Hepatocyte (in vitro differentiated cells): ENCODE data around the gene MAD1L1. TPM values are rescaled to one million over a fixed set of nuclear protein-coding genes. Genes with fewer than 3 reads are reported as not detected.

Source experiments
- DNase-seq: peaks from one replicate; pipeline ENCODE4 v3.0.0-alpha.2; 2016; ENCODE audit warnings: low spot score
- H2AFZ ChIP-seq: fragments of 200-600 bp; sonication (generic); 2 replicates; pipeline ENCODE4 v1.6.0; 2016; ENCODE audit warnings: antibody characterized with exemption, mild to moderate bottlenecking
- H3K27ac ChIP-seq: fragments of 200-600 bp; sonication (generic); 2 replicates; pipeline ENCODE4 v1.5.1; 2016; ENCODE audit warnings: mild to moderate bottlenecking
- H3K27me3 ChIP-seq: fragments of 200-600 bp; sonication (generic); 2 replicates; pipeline ENCODE4 v1.6.1; 2016
- H3K36me3 ChIP-seq: fragments of 200-600 bp; sonication (generic); replicated peaks from 2 replicates; pipeline ENCODE4 v1.5.1; 2016; ENCODE audit warnings: low read depth; ENCODE audit not compliant: insufficient read depth
- H3K4me1 ChIP-seq: fragments of 200-600 bp; sonication (generic); 2 replicates; pipeline ENCODE4 v1.5.1; 2016; ENCODE audit warnings: mild to moderate bottlenecking, moderate library complexity; ENCODE audit not compliant: insufficient read depth
- H3K4me2 ChIP-seq: fragments of 200-600 bp; sonication (generic); 2 replicates; pipeline ENCODE4 v1.6.0; 2016
- H3K4me3 ChIP-seq: fragments of 200-600 bp; sonication (generic); 2 replicates; pipeline ENCODE4 v1.5.1; 2016; ENCODE audit warnings: mild to moderate bottlenecking
- H3K79me2 ChIP-seq: fragments of 200-600 bp; sonication (generic); 2 replicates; pipeline ENCODE4 v1.6.0; 2017; ENCODE audit warnings: mild to moderate bottlenecking
- H3K9me2 ChIP-seq: fragments of 200-600 bp; sonication (generic); replicated peaks from 2 replicates; pipeline ENCODE4 v1.6.0; 2017; ENCODE audit warnings: mild to moderate bottlenecking; ENCODE audit not compliant: insufficient read depth
- H3K9me3 ChIP-seq: fragments of 200-600 bp; sonication (generic); 2 replicates; pipeline ENCODE4 v1.5.1; 2016; ENCODE audit warnings: low read depth, mild to moderate bottlenecking
- H4K20me1 ChIP-seq: fragments of 200-600 bp; sonication (generic); 2 replicates; pipeline ENCODE4 v1.6.0; 2016; ENCODE audit warnings: mild to moderate bottlenecking; ENCODE audit not compliant: insufficient read depth, poor library complexity, severe bottlenecking
- EZH2 ChIP-seq: fragments of 200-600 bp; sonication (generic); IDR thresholded peaks from 2 replicates; pipeline ENCODE4 v1.6.1; 2016; ENCODE audit warnings: antibody characterized with exemption, mild to moderate bottlenecking, borderline replicate concordance
- EZH2phosphoT487 ChIP-seq: fragments of 200-600 bp; sonication (generic); IDR thresholded peaks from one replicate; pipeline ENCODE4 v1.6.1; 2018; ENCODE audit warnings: antibody characterized with exemption, mild to moderate bottlenecking, low read depth, moderate library complexity; ENCODE audit not compliant: unreplicated experiment, severe bottlenecking
- WGBS: methylation state at CpG from one replicate; pipeline ENCODE4 v1.1.6; 2016; ENCODE audit warnings: low lambda C conversion rate; ENCODE audit errors: missing lambda C conversion rate; 5-methylcytosine and 5-hydroxymethylcytosine counted together
- polyA plus RNA-seq: library from polyadenylated mRNA; unstranded; fragments of >200 nt; fragmentation: Nextera tagmentation; extraction: Ambion mirVana; gene quantifications from 2 replicates; pipeline ENCODE4 v1.2.1, GENCODE V29; 2016
- total RNA-seq: library from RNA; depleted of rRNA; stranded (reverse); fragments of >200 nt; gene quantifications from 2 replicates; pipeline ENCODE4 v1.2.3, GENCODE V29; 2014
- TF ChIP-seq, protein P1 (sequence below): fragments of 200-600 bp; sonication (generic); IDR thresholded peaks from 2 replicates; pipeline ENCODE4 v1.5.1; 2016; ENCODE audit warnings: antibody characterized with exemption, mild to moderate bottlenecking; ENCODE audit not compliant: poor library complexity

MAD1L1 gene
- total and polyA plus RNA-seq, 2 experiments from 2014 or later: 30.7 to 31.0 TPM

DNA sequence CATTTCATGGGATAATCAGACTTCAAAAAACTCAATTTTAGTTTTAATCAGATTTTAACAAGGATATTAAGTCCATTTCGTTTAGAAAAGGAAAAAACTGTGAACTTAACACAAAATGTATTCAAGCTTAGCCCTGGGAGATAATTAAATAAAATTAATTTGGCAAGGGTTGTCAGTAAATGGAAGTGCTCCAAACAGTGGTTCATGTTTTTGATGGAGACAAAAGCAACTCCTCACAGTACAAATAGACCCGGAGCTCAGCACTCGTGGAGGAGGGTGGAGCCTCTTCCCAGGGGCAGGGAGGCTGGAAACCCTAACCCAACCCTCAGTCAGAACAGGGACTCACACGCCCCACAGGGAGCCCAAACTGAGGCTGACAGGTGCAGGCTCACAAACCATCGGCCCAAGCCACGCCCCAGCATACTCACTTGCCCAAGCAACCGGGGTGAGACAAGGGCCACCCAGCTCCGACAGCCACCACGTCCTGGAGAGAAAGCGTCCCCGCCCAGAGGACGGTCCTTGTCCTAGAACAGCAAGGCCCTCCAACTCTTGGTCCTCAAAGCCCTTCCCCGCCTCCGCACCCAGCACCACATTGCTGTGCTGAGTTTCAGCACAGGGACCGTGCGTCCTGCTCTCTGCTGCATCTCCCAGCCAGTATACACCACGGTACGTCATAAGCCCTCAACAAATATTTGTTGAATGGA lies 39.8 kb downstream of the MAD1L1 start:
- no peak for DNase-seq
- Histone ChIP-seq H3K9me3 (no peaks in the 10 kb centered on the region), H3K79me2 (peaks cover 2% of the 10 kb centered on the region), H3K36me3 (no peaks in the 10 kb centered on the region), H3K4me3 (no peak overlapping the region), H3K27ac (no peak overlapping the region), H3K4me2 (no peak overlapping the region), H3K27me3 (no peaks in the 10 kb centered on the region), H2AFZ (no peak overlapping the region), H3K4me1 (no peaks in the 10 kb centered on the region), H3K9me2 (no peaks in the 10 kb centered on the region), H4K20me1 (no peaks in the 10 kb centered on the region)
- TF ChIP-seq EZH2phosphoT487 (no peak), EZH2 (no peak)
- TF ChIP-seq, protein P1, sequence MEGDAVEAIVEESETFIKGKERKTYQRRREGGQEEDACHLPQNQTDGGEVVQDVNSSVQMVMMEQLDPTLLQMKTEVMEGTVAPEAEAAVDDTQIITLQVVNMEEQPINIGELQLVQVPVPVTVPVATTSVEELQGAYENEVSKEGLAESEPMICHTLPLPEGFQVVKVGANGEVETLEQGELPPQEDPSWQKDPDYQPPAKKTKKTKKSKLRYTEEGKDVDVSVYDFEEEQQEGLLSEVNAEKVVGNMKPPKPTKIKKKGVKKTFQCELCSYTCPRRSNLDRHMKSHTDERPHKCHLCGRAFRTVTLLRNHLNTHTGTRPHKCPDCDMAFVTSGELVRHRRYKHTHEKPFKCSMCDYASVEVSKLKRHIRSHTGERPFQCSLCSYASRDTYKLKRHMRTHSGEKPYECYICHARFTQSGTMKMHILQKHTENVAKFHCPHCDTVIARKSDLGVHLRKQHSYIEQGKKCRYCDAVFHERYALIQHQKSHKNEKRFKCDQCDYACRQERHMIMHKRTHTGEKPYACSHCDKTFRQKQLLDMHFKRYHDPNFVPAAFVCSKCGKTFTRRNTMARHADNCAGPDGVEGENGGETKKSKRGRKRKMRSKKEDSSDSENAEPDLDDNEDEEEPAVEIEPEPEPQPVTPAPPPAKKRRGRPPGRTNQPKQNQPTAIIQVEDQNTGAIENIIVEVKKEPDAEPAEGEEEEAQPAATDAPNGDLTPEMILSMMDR: no peak
- 75% methylated on average over 16 of the region's 18 CpGs for WGBS

DNA sequence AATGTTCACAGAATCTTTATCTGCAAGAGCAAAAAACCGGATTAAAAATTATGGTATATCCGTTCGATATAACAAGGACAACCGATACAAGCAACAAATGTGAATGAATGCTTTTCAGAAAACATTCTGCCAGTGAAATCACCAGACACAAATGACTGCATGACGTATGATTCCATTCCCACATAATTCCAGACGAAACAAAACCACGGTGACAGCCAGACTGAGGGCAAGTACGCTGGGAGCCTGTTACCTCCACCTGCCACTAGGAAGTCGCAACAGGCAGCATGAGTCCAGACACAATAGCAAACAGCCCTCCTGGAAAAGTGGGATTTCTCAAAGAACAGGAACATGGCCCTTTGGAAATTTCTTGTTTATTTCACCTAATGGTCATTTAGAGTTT lies 41.7 kb downstream of the MAD1L1 start:
- TF ChIP-seq, protein P1: no peak
- TF ChIP-seq EZH2phosphoT487 (no peak), EZH2 (no peak)
- Histone ChIP-seq H3K4me2 (no peak overlapping the region), H3K9me2 (no peaks in the 10 kb centered on the region), H3K4me3 (no peak overlapping the region), H3K36me3 (no peaks in the 10 kb centered on the region), H2AFZ (no peak overlapping the region), H3K79me2 (peaks cover 2% of the 10 kb centered on the region), H4K20me1 (no peaks in the 10 kb centered on the region), H3K27ac (no peak overlapping the region), H3K4me1 (no peaks in the 10 kb centered on the region), H3K9me3 (no peaks in the 10 kb centered on the region), H3K27me3 (no peaks in the 10 kb centered on the region)
- WGBS: 94% methylated on average over 9 of the region's 9 CpGs
- no peak for DNase-seq

DNA sequence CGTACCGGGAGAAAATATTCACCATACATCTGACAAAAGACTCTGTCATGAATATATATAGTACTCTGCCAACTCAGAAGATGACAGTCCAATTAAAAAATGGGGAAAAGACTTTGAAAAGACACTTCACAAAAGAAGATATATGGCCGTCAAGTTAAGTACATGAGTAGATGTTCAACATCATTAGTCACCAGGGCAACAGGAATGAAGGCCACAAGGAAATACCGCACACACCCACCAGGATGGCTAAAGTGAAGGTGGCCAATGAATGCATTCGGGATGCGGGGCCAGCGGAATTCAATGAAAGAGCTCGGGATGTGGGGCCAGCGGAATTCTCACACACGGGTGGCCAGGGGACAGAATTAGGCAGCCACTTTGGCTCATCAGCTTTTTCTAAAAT lies 42.2 kb downstream of the MAD1L1 start:
- 98% methylated on average over 10 of the region's 10 CpGs for WGBS
- no peaks in the 10 kb centered on the region for H3K9me2 ChIP-seq
- no peaks in the 10 kb centered on the region for H4K20me1 ChIP-seq
- H2AFZ ChIP-seq: no peak overlapping the region
- H3K27ac ChIP-seq: no peak overlapping the region
- peaks cover 2% of the 10 kb centered on the region for H3K79me2 ChIP-seq
- H3K36me3 ChIP-seq: no peaks in the 10 kb centered on the region
- no peaks in the 10 kb centered on the region for H3K27me3 ChIP-seq
- no peak overlapping the region for H3K4me2 ChIP-seq
- no peaks in the 10 kb centered on the region for H3K9me3 ChIP-seq
- DNase-seq: no peak
- no peak overlapping the region for H3K4me3 ChIP-seq
- no peak for TF ChIP-seq EZH2phosphoT487
- TF ChIP-seq EZH2: no peak
- TF ChIP-seq, protein P1: no peak
- no peaks in the 10 kb centered on the region for H3K4me1 ChIP-seq
